Activated CD8-positive, alpha-beta memory T cell treated with anti-CD3 and anti-CD28 coated beads for 1 hour (primary cell): Measurements from ENCODE around the gene PRICKLE3.
"Not testable (repeated sequence)": the region's sequence is repeated elsewhere in the genome, so short reads cannot be mapped to it uniquely, and the experiment has no call there.

Experiments
- DNase-seq, 2 donors: peaks; one replicate each; pipeline ENCODE4 v3.0.0-alpha.2; 2020; ENCODE audit warnings: low read depth in 1 of 2; ENCODE audit errors: extremely low read depth in 1 of 2

Gene PRICKLE3

DNA sequence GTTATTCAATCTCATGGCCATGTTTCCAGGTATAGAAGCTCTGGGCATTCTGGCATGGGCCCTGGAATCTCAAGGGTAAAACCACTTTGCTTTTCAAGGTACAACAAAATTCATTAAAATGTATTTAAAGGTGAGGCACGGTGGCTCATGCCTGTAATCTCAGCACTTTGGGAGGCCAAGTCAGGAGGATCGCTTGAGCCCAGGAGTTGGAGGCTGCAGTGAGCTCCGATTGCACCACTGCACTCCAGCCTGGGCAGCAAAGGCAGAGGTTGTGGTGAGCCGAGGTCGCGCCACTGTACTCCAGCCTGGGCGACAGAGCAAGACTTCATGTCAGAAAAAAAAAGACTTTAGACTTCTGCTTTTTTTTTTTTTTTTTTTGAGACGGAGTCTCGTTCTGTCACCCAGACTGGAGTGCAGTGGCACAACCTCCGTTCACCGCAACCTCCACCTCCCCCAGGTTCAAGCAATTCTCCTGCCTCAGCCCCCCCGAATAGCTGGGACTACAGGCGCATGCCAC, 58.4 kb downstream of the PRICKLE3 start:
- not testable (repeated sequence) for DNase-seq
